ENCODE measurements around the gene RUFY4. TPM values are rescaled to one million over a fixed set of nuclear protein-coding genes. Genes with fewer than 3 reads are reported as not detected.

RUFY4 gene
- total and polyA plus RNA-seq, 9 of the 15 experiments (the other 6 are each of a cell fraction or from before 2014, with no cell fraction given) = not detected

GRCh38 chr2:218041302-218042168, 27.5 kb upstream of the RUFY4 start:
- H3K79me2 ChIP-seq (ENCODE audit: control insufficient read depth, insufficient read depth, low read length) = no peaks in the 10 kb centered on the region
- H3K36me3 ChIP-seq (ENCODE audit: control insufficient read depth, insufficient read depth, low read length) = no peaks in the 10 kb centered on the region
- CTCF ChIA-PET (ENCODE audit: low intra/inter-chr PET ratio) = no interaction called here
- H3K4me2 ChIP-seq (ENCODE audit: insufficient read depth, low read length) = no peak overlapping the region
- no peak overlapping the region for H3K9ac ChIP-seq (ENCODE audit: insufficient read depth in 1 of 2, low read depth in 2 of 2, low read length in 2 of 2)
- ATAC-seq (no peak), FAIRE-seq (no peak), DNase-seq (ENCODE audit: extremely low read depth in 1 of 4, low spot score in 3 of 4) (no peak)
- intact Hi-C loops (cut with micrococcal nuclease) = no loop called here
- WGBS (ENCODE audit: insufficient coverage, low coverage, missing lambda C conversion rate) = 0% methylated on average over 2 of the region's 2 CpGs
- no peaks in the 10 kb centered on the region for H3K4me1 ChIP-seq (replicated peaks in 1 of 2; ENCODE audit: control insufficient read depth in 2 of 2, insufficient read depth in 2 of 2, low read length in 2 of 2)
- in situ Hi-C loops (cut with MboI) = no loop called here
- POLR2A ChIA-PET = interaction anchor here (0.7 kb wide), 1 partner anchor 547 kb away, joined by 3 read pairs; no protein-coding TSS in a partner anchor
- no peaks in the 10 kb centered on the region for H4K20me1 ChIP-seq (replicated peaks; ENCODE audit: control insufficient read depth, insufficient read depth, low read length)
- no peak overlapping the region for H2AFZ ChIP-seq (ENCODE audit: low read depth, low read length)
- H3K9me3 ChIP-seq (replicated peaks; ENCODE audit: control insufficient read depth, insufficient read depth, low read depth, low read length) = no peaks in the 10 kb centered on the region
- no peak overlapping the region for H3K4me3 ChIP-seq
- no peak overlapping the region for H3K27ac ChIP-seq (ENCODE audit: extremely low read depth, low read depth, low read length)
- no peaks in the 10 kb centered on the region for H3K9me1 ChIP-seq (ENCODE audit: control insufficient read depth, insufficient read depth, low read length)
- no TSS peak for BruUV-seq (replicated peaks)
- peaks cover 0 to 2% of the 10 kb centered on the region in 2 experiments; a peak in 2 of 5 replicates for H3K27me3 ChIP-seq (ENCODE audit: control insufficient read depth in 2 of 2, insufficient read depth in 2 of 2, low read length in 2 of 2)
- TF ChIP-seq BHLHE40 (IDR thresholded peaks at IDR 0.05; ENCODE audit: low read length) = no peak
- TF ChIP-seq ZBTB11 (CRISPR knock-in tag; IDR thresholded peaks at IDR 0.05) = no peak
- TF ChIP-seq ZNF316 (IDR thresholded peaks at IDR 0.05) = peak; percentile 64
- no peak for TF ChIP-seq MAX (CRISPR knock-in tag; IDR thresholded peaks at IDR 0.05)
- no peak for TF ChIP-seq FUS (optimal IDR thresholded peaks at IDR 0.05; ENCODE audit: low read depth, low read length)
- TF ChIP-seq MEF2D (tag; conservative IDR thresholded peaks at IDR 0.05; ENCODE audit: low read depth) = no peak
- TF ChIP-seq NFE2 (IDR thresholded peaks at IDR 0.05; ENCODE audit: low read depth) = no peak
- TF ChIP-seq PTBP1 (IDR thresholded peaks at IDR 0.05; ENCODE audit: low read depth, low read length) = no peak
- TF ChIP-seq PKNOX1 (IDR thresholded peaks at IDR 0.05) = no peak
- TF ChIP-seq C11orf30 (IDR thresholded peaks at IDR 0.05; ENCODE audit: low read depth) = 0 out of 2 replicates have a peak, but pooled peaks have one; percentile 31
- TF ChIP-seq, protein P1, sequence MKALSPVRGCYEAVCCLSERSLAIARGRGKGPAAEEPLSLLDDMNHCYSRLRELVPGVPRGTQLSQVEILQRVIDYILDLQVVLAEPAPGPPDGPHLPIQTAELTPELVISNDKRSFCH (CRISPR knock-in tag; IDR thresholded peaks at IDR 0.05) = no peak
- TF ChIP-seq, protein P1 (tag; IDR thresholded peaks at IDR 0.05) = no peak
- no peak for TF ChIP-seq PCBP1 (IDR thresholded peaks at IDR 0.05; ENCODE audit: low read depth, low read length, poor library complexity, severe bottlenecking)
- TF ChIP-seq, protein P2, sequence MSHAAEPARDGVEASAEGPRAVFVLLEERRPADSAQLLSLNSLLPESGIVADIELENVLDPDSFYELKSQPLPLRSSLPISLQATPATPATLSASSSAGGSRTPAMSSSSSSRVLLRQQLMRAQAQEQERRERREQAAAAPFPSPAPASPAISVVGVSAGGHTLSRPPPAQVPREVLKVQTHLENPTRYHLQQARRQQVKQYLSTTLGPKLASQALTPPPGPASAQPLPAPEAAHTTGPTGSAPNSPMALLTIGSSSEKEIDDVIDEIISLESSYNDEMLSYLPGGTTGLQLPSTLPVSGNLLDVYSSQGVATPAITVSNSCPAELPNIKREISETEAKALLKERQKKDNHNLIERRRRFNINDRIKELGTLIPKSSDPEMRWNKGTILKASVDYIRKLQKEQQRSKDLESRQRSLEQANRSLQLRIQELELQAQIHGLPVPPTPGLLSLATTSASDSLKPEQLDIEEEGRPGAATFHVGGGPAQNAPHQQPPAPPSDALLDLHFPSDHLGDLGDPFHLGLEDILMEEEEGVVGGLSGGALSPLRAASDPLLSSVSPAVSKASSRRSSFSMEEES (CRISPR knock-in tag; IDR thresholded peaks at IDR 0.05) = no peak
- no peak for TF ChIP-seq SNIP1 (IDR thresholded peaks at IDR 0.05; ENCODE audit: low read depth)

Measured in K562 (cell line).